ENCODE data around the gene PACC1.

Gene PACC1

DNA sequence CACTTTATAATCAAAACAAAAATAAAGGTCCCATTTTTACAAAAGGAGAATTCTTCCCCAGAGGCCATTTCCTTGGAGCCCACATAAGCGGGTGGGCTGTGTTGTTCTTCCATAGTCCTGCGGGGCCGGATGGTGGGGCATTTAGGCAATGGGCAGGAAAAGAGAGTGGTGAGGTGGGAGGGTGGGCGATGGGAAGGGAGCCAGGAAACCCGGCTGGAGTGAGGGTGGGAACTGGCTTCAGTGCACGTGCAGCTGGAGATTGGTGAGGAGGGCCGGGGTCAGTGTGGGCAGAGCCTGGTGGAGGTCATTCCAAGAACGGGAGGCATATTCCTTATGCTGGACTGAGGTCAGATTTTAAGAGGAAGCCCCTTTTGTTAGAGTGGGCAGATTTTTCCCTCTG is 31.6 kb upstream of the PACC1 start:
- Histone ChIP-seq H3K27ac (replicated peaks) (no peak overlapping the region), H3K27me3 (ENCODE audit: insufficient read depth, poor library complexity, severe bottlenecking) (no peaks in the 10 kb centered on the region), H3K4me3 (replicated peaks; ENCODE audit: insufficient read depth, low read length) (no peak overlapping the region)
- TF ChIP-seq, protein P1, sequence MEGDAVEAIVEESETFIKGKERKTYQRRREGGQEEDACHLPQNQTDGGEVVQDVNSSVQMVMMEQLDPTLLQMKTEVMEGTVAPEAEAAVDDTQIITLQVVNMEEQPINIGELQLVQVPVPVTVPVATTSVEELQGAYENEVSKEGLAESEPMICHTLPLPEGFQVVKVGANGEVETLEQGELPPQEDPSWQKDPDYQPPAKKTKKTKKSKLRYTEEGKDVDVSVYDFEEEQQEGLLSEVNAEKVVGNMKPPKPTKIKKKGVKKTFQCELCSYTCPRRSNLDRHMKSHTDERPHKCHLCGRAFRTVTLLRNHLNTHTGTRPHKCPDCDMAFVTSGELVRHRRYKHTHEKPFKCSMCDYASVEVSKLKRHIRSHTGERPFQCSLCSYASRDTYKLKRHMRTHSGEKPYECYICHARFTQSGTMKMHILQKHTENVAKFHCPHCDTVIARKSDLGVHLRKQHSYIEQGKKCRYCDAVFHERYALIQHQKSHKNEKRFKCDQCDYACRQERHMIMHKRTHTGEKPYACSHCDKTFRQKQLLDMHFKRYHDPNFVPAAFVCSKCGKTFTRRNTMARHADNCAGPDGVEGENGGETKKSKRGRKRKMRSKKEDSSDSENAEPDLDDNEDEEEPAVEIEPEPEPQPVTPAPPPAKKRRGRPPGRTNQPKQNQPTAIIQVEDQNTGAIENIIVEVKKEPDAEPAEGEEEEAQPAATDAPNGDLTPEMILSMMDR (IDR thresholded peaks at IDR 0.05; ENCODE audit: insufficient read depth, low read length), result no peak
- TF ChIP-seq GABPA (IDR thresholded peaks at IDR 0.05; ENCODE audit: low read depth), result no peak
- TF ChIP-seq POLR2AphosphoS5 (IDR thresholded peaks at IDR 0.05; ENCODE audit: low read depth), result no peak
- TF ChIP-seq, protein P2, sequence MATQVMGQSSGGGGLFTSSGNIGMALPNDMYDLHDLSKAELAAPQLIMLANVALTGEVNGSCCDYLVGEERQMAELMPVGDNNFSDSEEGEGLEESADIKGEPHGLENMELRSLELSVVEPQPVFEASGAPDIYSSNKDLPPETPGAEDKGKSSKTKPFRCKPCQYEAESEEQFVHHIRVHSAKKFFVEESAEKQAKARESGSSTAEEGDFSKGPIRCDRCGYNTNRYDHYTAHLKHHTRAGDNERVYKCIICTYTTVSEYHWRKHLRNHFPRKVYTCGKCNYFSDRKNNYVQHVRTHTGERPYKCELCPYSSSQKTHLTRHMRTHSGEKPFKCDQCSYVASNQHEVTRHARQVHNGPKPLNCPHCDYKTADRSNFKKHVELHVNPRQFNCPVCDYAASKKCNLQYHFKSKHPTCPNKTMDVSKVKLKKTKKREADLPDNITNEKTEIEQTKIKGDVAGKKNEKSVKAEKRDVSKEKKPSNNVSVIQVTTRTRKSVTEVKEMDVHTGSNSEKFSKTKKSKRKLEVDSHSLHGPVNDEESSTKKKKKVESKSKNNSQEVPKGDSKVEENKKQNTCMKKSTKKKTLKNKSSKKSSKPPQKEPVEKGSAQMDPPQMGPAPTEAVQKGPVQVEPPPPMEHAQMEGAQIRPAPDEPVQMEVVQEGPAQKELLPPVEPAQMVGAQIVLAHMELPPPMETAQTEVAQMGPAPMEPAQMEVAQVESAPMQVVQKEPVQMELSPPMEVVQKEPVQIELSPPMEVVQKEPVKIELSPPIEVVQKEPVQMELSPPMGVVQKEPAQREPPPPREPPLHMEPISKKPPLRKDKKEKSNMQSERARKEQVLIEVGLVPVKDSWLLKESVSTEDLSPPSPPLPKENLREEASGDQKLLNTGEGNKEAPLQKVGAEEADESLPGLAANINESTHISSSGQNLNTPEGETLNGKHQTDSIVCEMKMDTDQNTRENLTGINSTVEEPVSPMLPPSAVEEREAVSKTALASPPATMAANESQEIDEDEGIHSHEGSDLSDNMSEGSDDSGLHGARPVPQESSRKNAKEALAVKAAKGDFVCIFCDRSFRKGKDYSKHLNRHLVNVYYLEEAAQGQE (IDR thresholded peaks at IDR 0.05; ENCODE audit: insufficient replicate concordance, low read depth), result no peak
- no peak for TF ChIP-seq SPI1 (IDR thresholded peaks at IDR 0.05; ENCODE audit: borderline replicate concordance, low read depth)
- no peak for DNase-seq (ENCODE audit: low read depth in 1 of 2, low spot score in 1 of 2)

DNA sequence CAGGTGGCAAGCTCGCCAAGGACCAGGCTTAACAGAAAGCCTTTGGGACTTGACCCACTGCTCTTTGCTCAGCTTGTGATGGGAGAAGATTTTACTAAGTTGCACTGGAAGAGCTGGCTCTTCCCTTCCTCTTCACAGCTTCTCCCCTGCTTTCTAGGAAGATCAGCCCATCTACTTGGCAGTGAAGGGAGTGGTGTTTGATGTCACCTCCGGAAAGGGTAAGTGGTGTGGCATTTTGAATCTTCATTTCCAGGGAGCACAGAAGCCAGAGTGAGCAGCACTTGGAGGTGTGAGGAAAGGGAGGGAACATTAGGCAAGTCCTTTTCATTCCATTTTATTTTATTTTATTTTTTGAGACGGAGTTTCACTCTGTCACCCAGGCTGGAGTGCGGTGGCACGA is 27.7 kb upstream of the PACC1 start:
- Histone ChIP-seq H3K4me3 (replicated peaks; ENCODE audit: insufficient read depth, low read length) (no peak overlapping the region), H3K27ac (replicated peaks) (no peak overlapping the region), H3K27me3 (ENCODE audit: insufficient read depth, poor library complexity, severe bottlenecking) (no peaks in the 10 kb centered on the region)
- TF ChIP-seq, protein P2 (IDR thresholded peaks at IDR 0.05; ENCODE audit: insufficient replicate concordance, low read depth), result no peak
- TF ChIP-seq POLR2AphosphoS5 (IDR thresholded peaks at IDR 0.05; ENCODE audit: low read depth), result no peak
- no peak for DNase-seq (ENCODE audit: low read depth in 1 of 2, low spot score in 1 of 2)

DNA sequence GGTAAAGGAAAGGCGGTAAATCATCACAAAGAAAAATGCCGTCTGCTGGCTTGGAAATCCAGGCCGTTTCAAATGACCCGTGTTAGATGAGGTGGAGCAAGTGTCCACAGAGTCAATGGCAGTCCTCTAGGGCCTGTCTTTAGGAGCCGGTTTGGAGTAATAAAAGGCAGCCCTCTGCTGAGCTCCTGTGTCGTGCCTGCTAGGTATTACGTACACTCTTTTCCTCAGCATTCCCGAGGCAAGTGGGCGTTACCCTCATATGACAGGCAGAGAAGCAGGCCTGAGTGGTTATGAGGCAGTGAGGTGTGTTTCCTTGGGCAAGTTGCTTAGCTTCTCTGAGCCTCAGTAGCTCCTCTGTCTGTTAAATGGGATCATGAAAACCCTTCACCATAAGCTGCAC is 25.7 kb upstream of the PACC1 start:
- DNase-seq (ENCODE audit: low read depth in 1 of 2, low spot score in 1 of 2), result no peak
- Histone ChIP-seq H3K27me3 (ENCODE audit: insufficient read depth, poor library complexity, severe bottlenecking) (no peaks in the 10 kb centered on the region), H3K4me3 (replicated peaks; ENCODE audit: insufficient read depth, low read length) (no peak overlapping the region), H3K27ac (replicated peaks) (no peak overlapping the region)
- TF ChIP-seq GABPA (IDR thresholded peaks at IDR 0.05; ENCODE audit: low read depth) (no peak), SPI1 (IDR thresholded peaks at IDR 0.05; ENCODE audit: borderline replicate concordance, low read depth) (no peak), POLR2AphosphoS5 (IDR thresholded peaks at IDR 0.05; ENCODE audit: low read depth) (no peak)
- TF ChIP-seq, protein P2 (IDR thresholded peaks at IDR 0.05; ENCODE audit: insufficient replicate concordance, low read depth), result no peak
- TF ChIP-seq, protein P1 (IDR thresholded peaks at IDR 0.05; ENCODE audit: insufficient read depth, low read length), result no peak

DNA sequence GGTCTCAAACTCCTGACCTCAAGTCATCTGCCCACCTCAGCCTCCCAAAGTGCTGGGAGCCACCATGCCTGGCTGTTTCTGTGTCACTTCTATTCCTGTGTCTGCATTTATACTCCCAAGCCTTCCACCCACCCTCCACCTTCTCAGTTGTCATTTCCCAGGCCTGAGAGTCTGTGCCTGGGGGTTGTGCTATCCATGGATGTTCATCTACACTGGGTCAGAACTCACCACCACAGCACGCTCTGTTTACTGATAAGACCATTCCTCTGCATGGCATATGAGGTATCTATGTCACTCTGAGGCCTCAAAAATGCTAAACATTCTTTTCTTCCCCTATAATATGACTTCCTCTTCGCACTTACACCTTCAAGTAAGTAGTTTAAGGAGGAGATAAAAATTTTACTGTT is 24.1 kb upstream of the PACC1 start:
- peak; percentile 27; the same call in 1 of the 2 replicates for TF ChIP-seq SPI1 (IDR thresholded peaks at IDR 0.05; ENCODE audit: borderline replicate concordance, low read depth)
- no peak for TF ChIP-seq POLR2AphosphoS5 (IDR thresholded peaks at IDR 0.05; ENCODE audit: low read depth)
- Histone ChIP-seq H3K27ac (replicated peaks) (no peak overlapping the region), H3K4me3 (replicated peaks; ENCODE audit: insufficient read depth, low read length) (no peak overlapping the region), H3K27me3 (ENCODE audit: insufficient read depth, poor library complexity, severe bottlenecking) (no peaks in the 10 kb centered on the region)
- DNase-seq (ENCODE audit: low read depth in 1 of 2, low spot score in 1 of 2), result no peak
